ENCODE data around the gene CPVL. TPM values are rescaled to one million over a fixed set of nuclear protein-coding genes. Genes with fewer than 3 reads are reported as not detected.
"Not testable (repeated sequence)": the region's sequence is repeated elsewhere in the genome, so short reads cannot be mapped to it uniquely, and the experiment has no call there.

Gene CPVL
- polyA plus RNA-seq, 3 donors from 2014 or later = 4.3 to 60.4 (median 35.4) TPM

- Mint-ChIP-seq H3K27ac (no peak overlapping the region), H3K9me3 (no peaks in the 10 kb centered on the region), H3K27me3 (ENCODE audit: low read depth in 3 of 3) (peaks cover 0 to 3% (median 0%) of the 10 kb centered on the region in 3 donors), H3K36me3 (no peaks in the 10 kb centered on the region), H3K4me1 (peaks cover 0 to 1% of the 10 kb centered on the region in 2 donors), H3K4me3 (no peak overlapping the region)
- peak; percentile 28 to 54 (median 36) for DNase-seq
Measured at GRCh38 chr7:29105752-29106668, 40.3 kb downstream of the CPVL start.

GRCh38 chr7:29105191-29105590, 41.1 kb downstream of the CPVL start:
- DNase-seq = no peak

GRCh38 chr7:29102558-29103151, 43.7 kb downstream of the CPVL start:
- Mint-ChIP-seq H3K4me3 (no peak overlapping the region), H3K9me3 (no peaks in the 10 kb centered on the region), H3K27me3 (ENCODE audit: low read depth in 3 of 3) (peaks cover 0 to 1% (median 0%) of the 10 kb centered on the region in 3 donors), H3K36me3 (no peaks in the 10 kb centered on the region), H3K27ac (no peak overlapping the region), H3K4me1 (peaks cover 0 to 1% of the 10 kb centered on the region in 2 donors)
- peak; percentile 33 to 59 (median 38) for DNase-seq

More at GRCh38 chr7:29105191-29105590, 41.1 kb downstream of the CPVL start:
- peaks cover 0 to 3% (median 0%) of the 10 kb centered on the region in 3 donors for H3K27me3 Mint-ChIP-seq (ENCODE audit: low read depth in 3 of 3)
- H3K27ac Mint-ChIP-seq = no peak overlapping the region
- no peak overlapping the region for H3K4me3 Mint-ChIP-seq
- no peaks in the 10 kb centered on the region for H3K9me3 Mint-ChIP-seq
- peaks cover 0 to 1% of the 10 kb centered on the region in 2 donors for H3K4me1 Mint-ChIP-seq
- H3K36me3 Mint-ChIP-seq = no peaks in the 10 kb centered on the region

- peaks cover 0 to 1% of the 10 kb centered on the region in 2 donors for H3K4me1 Mint-ChIP-seq
- no peak for DNase-seq
- H3K9me3 Mint-ChIP-seq = no peaks in the 10 kb centered on the region
- H3K4me3 Mint-ChIP-seq = no peak overlapping the region
- H3K36me3 Mint-ChIP-seq = no peaks in the 10 kb centered on the region
- no peak overlapping the region for H3K27ac Mint-ChIP-seq
- H3K27me3 Mint-ChIP-seq (ENCODE audit: low read depth in 3 of 3) = peaks cover 0 to 1% (median 0%) of the 10 kb centered on the region in 3 donors
Measured at GRCh38 chr7:29100924-29101323, 45.4 kb downstream of the CPVL start.

GRCh38 chr7:29099896-29100847, 46.2 kb downstream of the CPVL start:
- no peak for DNase-seq
- peaks cover 0 to 1% of the 10 kb centered on the region in 2 donors for H3K4me1 Mint-ChIP-seq
- H3K4me3 Mint-ChIP-seq = no peak overlapping the region
- no peaks in the 10 kb centered on the region for H3K9me3 Mint-ChIP-seq
- peaks cover 0 to 1% (median 1%) of the 10 kb centered on the region in 3 donors for H3K27me3 Mint-ChIP-seq (ENCODE audit: low read depth in 3 of 3)
- H3K27ac Mint-ChIP-seq = no peak overlapping the region
- no peaks in the 10 kb centered on the region for H3K36me3 Mint-ChIP-seq

- Mint-ChIP-seq H3K27me3 (ENCODE audit: low read depth in 3 of 3) (peaks cover 0 to 2% (median 1%) of the 10 kb centered on the region in 3 donors), H3K27ac (no peak overlapping the region), H3K9me3 (no peaks in the 10 kb centered on the region), H3K36me3 (no peaks in the 10 kb centered on the region), H3K4me1 (peaks cover 5 to 7% of the 10 kb centered on the region in 2 donors), H3K4me3 (no peak overlapping the region)
- no peak for DNase-seq
Measured at GRCh38 chr7:29096446-29096730, 49.9 kb downstream of the CPVL start.

GRCh38 chr7:29095631-29096445, 50.5 kb downstream of the CPVL start:
- Mint-ChIP-seq H3K27me3 (ENCODE audit: low read depth in 3 of 3) (peaks cover 0 to 2% (median 0%) of the 10 kb centered on the region in 3 donors), H3K4me3 (no peak overlapping the region), H3K27ac (no peak overlapping the region), H3K4me1 (peaks cover 11 to 12% of the 10 kb centered on the region in 2 donors), H3K9me3 (no peaks in the 10 kb centered on the region), H3K36me3 (no peaks in the 10 kb centered on the region)
- DNase-seq = no peak

- H3K36me3 Mint-ChIP-seq; H3K4me3 Mint-ChIP-seq; DNase-seq; H3K27me3 Mint-ChIP-seq (ENCODE audit: low read depth in 3 of 3); H3K9me3 Mint-ChIP-seq; H3K27ac Mint-ChIP-seq: not testable (repeated sequence)
- peaks cover 23 to 27% of the 10 kb centered on the region in 2 donors for H3K4me1 Mint-ChIP-seq
Measured at GRCh38 chr7:29093091-29093490, 53.2 kb downstream of the CPVL start.

- Mint-ChIP-seq H3K4me3 (peak overlapping the region; percentile 72 to 94 (median 85)), H3K27ac (peak overlapping the region; percentile 40 to 89 (median 78)), H3K9me3 (no peaks in the 10 kb centered on the region), H3K36me3 (no peaks in the 10 kb centered on the region), H3K4me1 (peaks cover 27 to 32% of the 10 kb centered on the region in 2 donors), H3K27me3 (ENCODE audit: low read depth in 3 of 3) (peaks cover 0 to 2% (median 0%) of the 10 kb centered on the region in 3 donors)
- peak; percentile 30 to 42 (median 39) for DNase-seq
Measured at GRCh38 chr7:29091715-29092114, 54.6 kb downstream of the CPVL start.

- Mint-ChIP-seq H3K9me3 (no peaks in the 10 kb centered on the region), H3K4me1 (peaks cover 27 to 32% of the 10 kb centered on the region in 2 donors), H3K27me3 (ENCODE audit: low read depth in 3 of 3) (peaks cover 0 to 2% (median 0%) of the 10 kb centered on the region in 3 donors), H3K27ac (peak overlapping the region; percentile 40 to 89 (median 78)), H3K36me3 (no peaks in the 10 kb centered on the region), H3K4me3 (peak overlapping the region; percentile 72 to 94 (median 85))
- no peak for DNase-seq
Measured at GRCh38 chr7:29090836-29091601, 55.3 kb downstream of the CPVL start.

- peak overlapping the region in 3 of 6 donors; percentile 22 to 89 (median 72) for H3K27ac Mint-ChIP-seq
Measured at GRCh38 chr7:29090151-29090805, 56.1 kb downstream of the CPVL start.

GRCh38 chr7:29087840-29088170, 58.5 kb downstream of the CPVL start:
- DNase-seq = no peak
- H3K27me3 Mint-ChIP-seq (ENCODE audit: low read depth in 3 of 3) = no peaks in the 10 kb centered on the region
- H3K9me3 Mint-ChIP-seq = no peaks in the 10 kb centered on the region
- no peak overlapping the region for H3K4me3 Mint-ChIP-seq
- H3K4me1 Mint-ChIP-seq = peaks cover 27 to 32% of the 10 kb centered on the region in 2 donors
- no peak overlapping the region for H3K27ac Mint-ChIP-seq
- H3K36me3 Mint-ChIP-seq = no peaks in the 10 kb centered on the region

More at GRCh38 chr7:29090151-29090805, 56.1 kb downstream of the CPVL start:
- Mint-ChIP-seq H3K4me3 (peak overlapping the region in 4 of 5 donors; percentile 72 to 94 (median 82)), H3K9me3 (no peaks in the 10 kb centered on the region), H3K36me3 (no peaks in the 10 kb centered on the region), H3K4me1 (peaks cover 27 to 32% of the 10 kb centered on the region in 2 donors), H3K27me3 (ENCODE audit: low read depth in 3 of 3) (peaks cover 0 to 2% (median 0%) of the 10 kb centered on the region in 3 donors)
- no peak for DNase-seq
